Esophagus squamous epithelium (tissue), 5 donors: ENCODE data around the gene DSCAML1. TPM values are rescaled to one million over a fixed set of nuclear protein-coding genes. Genes with fewer than 3 reads are reported as not detected.

ENCODE experiments used
- DNase-seq: peaks from one replicate; lab custom pipeline; 2025; lab: John Stamatoyannopoulos, UW
- H3K27ac ChIP-seq, 4 donors: fragments of 200-600 bp; sonication (generic); one replicate each; pipeline ENCODE4 v1.5.1; 2016 to 2019; ENCODE audit warnings: mild to moderate bottlenecking in 1 of 4
- H3K27me3 ChIP-seq, 4 donors: fragments of 200-600 bp; sonication (generic); 1 replicate in 3 of 4; 2 replicates in 1 of 4; pipeline versions ENCODE4 v1.5.1 to v1.6.0; 2017 to 2021; ENCODE audit warnings: antibody characterized with exemption in 1 of 4
- H3K36me3 ChIP-seq, 3 donors: fragments of 200-600 bp; sonication (generic); one replicate each; pipeline ENCODE4 v1.5.1; 2016 to 2019
- H3K4me1 ChIP-seq, 3 donors: fragments of 200-600 bp; sonication (generic); one replicate each; pipeline ENCODE4 v1.5.1; 2017 to 2019
- H3K4me3 ChIP-seq, 4 donors: fragments of 200-600 bp; sonication (generic); 1 replicate in 3 of 4; 2 replicates in 1 of 4; pipeline ENCODE4 v1.5.1; 2016 to 2019; ENCODE audit warnings: mild to moderate bottlenecking in 2 of 4, moderate library complexity in 1 of 4
- H3K9me3 ChIP-seq, 3 donors: fragments of 200-600 bp; sonication (generic); one replicate each; pipeline ENCODE4 v1.5.1; 2016 to 2019
- POLR2A ChIP-seq, 4 donors: fragments of 450-650 bp; IDR thresholded peaks; one replicate each; pipeline ENCODE4 v1.6.1; 2017; ENCODE audit warnings: antibody characterized with exemption in 4 of 4, mild to moderate bottlenecking in 4 of 4, moderate library complexity in 3 of 4
- WGBS, 2 donors: methylation state at CpG; one replicate each; pipeline ENCODE4 v1.1.5; 2018; 5-methylcytosine and 5-hydroxymethylcytosine counted together
- intact Hi-C: fragments of 100-400 bp; cut with DNase I; formaldehyde crosslinking; loops from one replicate; pipeline ENCODE4 v1.15.0; 2022
- total RNA-seq, 4 donors: library from RNA; depleted of rRNA; stranded (reverse); fragments of >200 nt; gene quantifications; one replicate each; pipeline ENCODE4 v1.1.0, GENCODE V29; 2016
- TF ChIP-seq, protein P1 (sequence below), 6 experiments: fragments of 450-650 bp in 4 of 6; fragments of 200-600 bp in 2 of 6; sonication (generic) in 2 of 6; IDR thresholded peaks; one replicate each; pipeline ENCODE4 v1.5.1; 2016 to 2019; ENCODE audit warnings: antibody characterized with exemption in 6 of 6, mild to moderate bottlenecking in 4 of 6, moderate library complexity in 4 of 6
- donor health status: DM: yes; HTN: yes; CAD: no.

Gene DSCAML1
- total RNA-seq, 4 donors from 2014 or later, result 0.04 to 0.19 TPM; not detected in 2

DNA sequence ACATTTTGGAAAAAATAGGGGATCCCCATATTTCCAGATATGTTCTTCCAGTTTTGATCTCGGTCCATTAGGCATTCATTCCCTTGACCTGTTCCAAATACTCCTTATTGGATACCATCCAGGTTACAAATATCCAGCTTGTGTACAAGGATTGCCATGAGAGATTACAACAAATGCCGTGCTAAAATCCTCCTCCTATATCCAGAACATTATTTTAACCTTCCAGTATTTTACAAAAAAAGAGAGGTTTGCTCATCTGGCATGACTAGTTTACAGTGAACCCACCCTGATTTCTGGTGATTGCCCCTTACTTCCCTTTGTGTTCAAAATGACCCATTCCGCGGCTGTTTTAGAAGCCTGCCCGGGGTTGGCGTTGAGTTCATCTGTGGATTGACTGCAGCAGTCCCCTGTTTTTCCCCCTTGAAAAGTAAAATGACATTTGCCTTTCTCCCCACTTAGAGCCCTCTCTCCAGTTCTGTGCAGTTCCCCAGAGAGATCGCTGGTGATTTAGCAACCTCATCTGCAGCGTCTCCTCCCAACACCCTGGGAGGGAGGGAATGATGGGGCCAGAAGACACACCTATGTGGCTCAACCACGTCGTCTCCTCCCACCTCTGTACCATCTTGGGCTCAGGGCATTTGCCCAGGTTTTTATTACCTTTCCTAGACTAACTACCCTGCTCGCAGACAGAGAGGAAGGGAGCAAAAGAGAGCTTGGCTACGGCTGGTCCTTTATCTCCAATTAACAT, 73.6 kb downstream of the DSCAML1 start:
- no peak for TF ChIP-seq POLR2A (IDR thresholded peaks at IDR 0.05)
- TF ChIP-seq, protein P1, sequence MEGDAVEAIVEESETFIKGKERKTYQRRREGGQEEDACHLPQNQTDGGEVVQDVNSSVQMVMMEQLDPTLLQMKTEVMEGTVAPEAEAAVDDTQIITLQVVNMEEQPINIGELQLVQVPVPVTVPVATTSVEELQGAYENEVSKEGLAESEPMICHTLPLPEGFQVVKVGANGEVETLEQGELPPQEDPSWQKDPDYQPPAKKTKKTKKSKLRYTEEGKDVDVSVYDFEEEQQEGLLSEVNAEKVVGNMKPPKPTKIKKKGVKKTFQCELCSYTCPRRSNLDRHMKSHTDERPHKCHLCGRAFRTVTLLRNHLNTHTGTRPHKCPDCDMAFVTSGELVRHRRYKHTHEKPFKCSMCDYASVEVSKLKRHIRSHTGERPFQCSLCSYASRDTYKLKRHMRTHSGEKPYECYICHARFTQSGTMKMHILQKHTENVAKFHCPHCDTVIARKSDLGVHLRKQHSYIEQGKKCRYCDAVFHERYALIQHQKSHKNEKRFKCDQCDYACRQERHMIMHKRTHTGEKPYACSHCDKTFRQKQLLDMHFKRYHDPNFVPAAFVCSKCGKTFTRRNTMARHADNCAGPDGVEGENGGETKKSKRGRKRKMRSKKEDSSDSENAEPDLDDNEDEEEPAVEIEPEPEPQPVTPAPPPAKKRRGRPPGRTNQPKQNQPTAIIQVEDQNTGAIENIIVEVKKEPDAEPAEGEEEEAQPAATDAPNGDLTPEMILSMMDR (IDR thresholded peaks at IDR 0.05), result no peak
- H3K4me3 ChIP-seq, result no peak overlapping the region
- intact Hi-C loops, result no loop called here
- H3K27me3 ChIP-seq, result peaks cover 0 to 38% (median 0%) of the 10 kb centered on the region in 4 donors
- DNase-seq, result no peak
- no peaks in the 10 kb centered on the region for H3K9me3 ChIP-seq
- 59 to 63% methylated on average over 12 of the region's 12 CpGs for WGBS, 2 donors
- H3K27ac ChIP-seq, result no peak overlapping the region
- no peaks in the 10 kb centered on the region for H3K4me1 ChIP-seq
- H3K36me3 ChIP-seq, result no peaks in the 10 kb centered on the region

GRCh38 chr11:117722082-117722481, 74.9 kb downstream of the DSCAML1 start:
- Histone ChIP-seq H3K27ac (no peak overlapping the region), H3K4me3 (no peak overlapping the region), H3K27me3 (peaks cover 0 to 42% (median 0%) of the 10 kb centered on the region in 4 donors), H3K9me3 (no peaks in the 10 kb centered on the region), H3K4me1 (no peaks in the 10 kb centered on the region), H3K36me3 (no peaks in the 10 kb centered on the region)
- DNase-seq, result no peak
- intact Hi-C loops, result no loop called here
- TF ChIP-seq, protein P1 (IDR thresholded peaks at IDR 0.05), result no peak
- no peak for TF ChIP-seq POLR2A (IDR thresholded peaks at IDR 0.05)
- 59 to 73% methylated on average over 2 of the region's 2 CpGs for WGBS, 2 donors

- Histone ChIP-seq H3K4me3 (no peak overlapping the region), H3K4me1 (no peaks in the 10 kb centered on the region), H3K9me3 (no peaks in the 10 kb centered on the region), H3K27ac (no peak overlapping the region), H3K27me3 (peaks cover 0 to 47% (median 0%) of the 10 kb centered on the region in 4 donors), H3K36me3 (no peaks in the 10 kb centered on the region)
- TF ChIP-seq, protein P1 (IDR thresholded peaks at IDR 0.05), result no peak
- no peak for TF ChIP-seq POLR2A (IDR thresholded peaks at IDR 0.05)
- intact Hi-C loops, result no loop called here
- DNase-seq, result no peak
- WGBS, 2 donors, result 42 to 61% methylated on average over 3 to 5 of the region's 11 CpGs
Observed at GRCh38 chr11:117720061-117720511, 76.9 kb downstream of the DSCAML1 start.

- no peaks in the 10 kb centered on the region for H3K4me1 ChIP-seq
- peaks cover 0 to 49% (median 0%) of the 10 kb centered on the region in 4 donors for H3K27me3 ChIP-seq
- H3K27ac ChIP-seq, result no peak overlapping the region
- no peak overlapping the region for H3K4me3 ChIP-seq
- no peaks in the 10 kb centered on the region for H3K36me3 ChIP-seq
- DNase-seq, result no peak
- H3K9me3 ChIP-seq, result no peaks in the 10 kb centered on the region
- intact Hi-C loops, result no loop called here
- WGBS, 2 donors, result 74 to 81% methylated on average over 4 of the region's 4 CpGs
- no peak for TF ChIP-seq POLR2A (IDR thresholded peaks at IDR 0.05)
- TF ChIP-seq, protein P1 (IDR thresholded peaks at IDR 0.05), result no peak
Observed at GRCh38 chr11:117719480-117719879, 77.5 kb downstream of the DSCAML1 start.

- Histone ChIP-seq H3K36me3 (no peaks in the 10 kb centered on the region), H3K27me3 (peaks cover 0 to 53% (median 0%) of the 10 kb centered on the region in 4 donors), H3K4me1 (no peaks in the 10 kb centered on the region), H3K9me3 (no peaks in the 10 kb centered on the region), H3K27ac (no peak overlapping the region), H3K4me3 (no peak overlapping the region)
- DNase-seq, result no peak
- intact Hi-C loops, result no loop called here
- TF ChIP-seq, protein P1 (IDR thresholded peaks at IDR 0.05), result no peak
- TF ChIP-seq POLR2A (IDR thresholded peaks at IDR 0.05), result no peak
- 42 to 72% methylated on average over 8 to 18 of the region's 25 CpGs for WGBS, 2 donors
Observed at GRCh38 chr11:117717485-117718314, 79.3 kb downstream of the DSCAML1 start.
